Activated CD4-positive, alpha-beta memory T cell treated with anti-CD3 and anti-CD28 coated beads, Interleukin-2, amount 10 ng/mL, durations not matched to agents 7 days and 5 days (primary cell): ENCODE measurements around the gene PLCZ1. TPM values are rescaled to one million over a fixed set of nuclear protein-coding genes. Genes with fewer than 3 reads are reported as not detected.

Source experiments
- CTCF ChIA-PET: fragments of 350-600 bp; sonication (Branson Sonifier 250); formaldehyde crosslinking; loops from one replicate; lab custom pipeline; 2021; ENCODE audit warnings: antibody characterized with exemption, inconsistent platforms; lab: Charles Lee
- POLR2A ChIA-PET: fragments of 350-600 bp; sonication (Branson Sonifier 250); formaldehyde crosslinking; loops from one replicate; lab custom pipeline; 2021; ENCODE audit warnings: antibody characterized with exemption; lab: Charles Lee
- DNase-seq: peaks from one replicate; pipeline ENCODE4 v3.0.0-alpha.2; 2020
- H3K27ac Mint-ChIP-seq: one replicate; pipeline ENCODE4 v1.8.0; 2021; ENCODE audit warnings: mild to moderate bottlenecking, mixed read lengths
- H3K27me3 Mint-ChIP-seq: one replicate; pipeline ENCODE4 v1.8.0; 2021; ENCODE audit warnings: mixed read lengths
- H3K36me3 Mint-ChIP-seq: one replicate; pipeline ENCODE4 v1.8.0; 2021; ENCODE audit warnings: low read depth, mixed read lengths
- H3K4me1 Mint-ChIP-seq: one replicate; pipeline ENCODE4 v1.8.0; 2021; ENCODE audit warnings: mixed read lengths
- H3K4me3 Mint-ChIP-seq: one replicate; pipeline ENCODE4 v1.8.0; 2021; ENCODE audit warnings: mild to moderate bottlenecking, mixed read lengths
- H3K9me3 Mint-ChIP-seq: one replicate; pipeline ENCODE4 v1.8.0; 2021; ENCODE audit warnings: mixed read lengths
- total RNA-seq, 2 experiments: library from RNA; stranded (reverse); gene quantifications; one replicate each; pipeline ENCODE4 v1.2.3, GENCODE V29; 2021

The PLCZ1 gene
- total RNA-seq, 2 experiments from 2014 or later: not detected

GRCh38 chr12:18689771-18690170 lies 48.0 kb downstream of the PLCZ1 start:
- H3K4me1 Mint-ChIP-seq: no peaks in the 10 kb centered on the region
- H3K27me3 Mint-ChIP-seq: no peaks in the 10 kb centered on the region
- no peak overlapping the region for H3K4me3 Mint-ChIP-seq
- ChIA-PET CTCF (no interaction called here), POLR2A (no interaction called here)
- no peaks in the 10 kb centered on the region for H3K36me3 Mint-ChIP-seq
- DNase-seq: no peak
- no peak overlapping the region for H3K27ac Mint-ChIP-seq
- peaks cover 7% of the 10 kb centered on the region for H3K9me3 Mint-ChIP-seq

DNA sequence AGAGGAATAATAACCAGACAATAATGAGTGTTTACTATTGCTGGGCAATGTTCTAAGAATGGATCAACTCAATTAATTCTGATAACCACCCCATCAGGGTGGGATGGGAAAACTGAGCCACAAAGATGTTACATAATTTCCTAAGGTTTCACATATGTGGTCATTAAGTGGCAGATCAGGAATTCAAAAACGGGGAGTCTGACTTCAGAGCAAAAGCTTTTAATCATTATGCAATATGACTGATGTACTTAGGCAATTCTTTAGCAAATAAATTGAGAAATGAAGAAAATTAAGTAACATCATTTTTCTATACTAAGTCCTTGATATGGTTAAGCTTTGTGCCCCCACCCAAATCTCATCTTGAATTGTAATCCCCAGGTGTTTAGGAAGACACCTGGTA lies 53.4 kb downstream of the PLCZ1 start:
- no peak for DNase-seq
- ChIA-PET CTCF (no interaction called here), POLR2A (no interaction called here)
- H3K27ac Mint-ChIP-seq: no peak overlapping the region
- H3K4me1 Mint-ChIP-seq: no peaks in the 10 kb centered on the region
- H3K4me3 Mint-ChIP-seq: no peak overlapping the region
- H3K27me3 Mint-ChIP-seq: no peaks in the 10 kb centered on the region
- H3K9me3 Mint-ChIP-seq: no peaks in the 10 kb centered on the region
- no peaks in the 10 kb centered on the region for H3K36me3 Mint-ChIP-seq

DNA sequence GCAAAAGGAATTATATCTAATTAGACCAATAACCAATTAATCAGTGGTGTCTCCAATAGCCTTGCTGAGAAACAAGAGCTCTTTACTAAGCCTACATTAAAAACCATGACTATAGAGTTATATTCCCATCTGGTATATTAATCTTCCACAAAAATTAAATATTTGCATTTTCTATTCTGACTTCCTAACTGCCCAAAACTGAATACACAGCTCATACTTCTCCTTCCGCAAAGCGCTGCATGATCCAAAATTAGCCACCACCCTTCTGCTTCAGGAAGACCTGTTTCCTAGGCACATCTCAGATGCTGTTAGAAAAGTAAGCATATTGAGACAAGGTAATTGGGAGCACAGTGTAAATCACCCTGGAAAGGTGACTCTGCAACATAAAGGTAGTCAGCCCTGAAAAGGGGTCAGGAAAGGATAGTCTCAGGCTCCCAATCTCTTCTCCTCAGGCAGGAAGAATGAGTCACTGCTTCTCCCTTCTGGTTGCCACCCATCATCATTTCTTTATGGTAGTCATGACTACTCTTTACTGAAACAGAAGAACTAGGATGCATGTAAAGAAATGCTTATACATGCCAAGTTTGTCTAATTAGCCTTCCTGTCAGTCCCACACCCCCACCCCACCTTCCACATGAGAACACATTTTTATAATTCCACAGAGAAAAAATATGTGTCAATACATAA lies 54.3 kb downstream of the PLCZ1 start:
- H3K9me3 Mint-ChIP-seq: no peaks in the 10 kb centered on the region
- POLR2A ChIA-PET: no interaction called here
- DNase-seq: no peak
- H3K36me3 Mint-ChIP-seq: no peaks in the 10 kb centered on the region
- no peak overlapping the region for H3K27ac Mint-ChIP-seq
- CTCF ChIA-PET: no interaction called here
- H3K4me1 Mint-ChIP-seq: no peaks in the 10 kb centered on the region
- no peak overlapping the region for H3K4me3 Mint-ChIP-seq
- H3K27me3 Mint-ChIP-seq: no peaks in the 10 kb centered on the region

GRCh38 chr12:18681818-18682217 lies 56.0 kb downstream of the PLCZ1 start:
- no peaks in the 10 kb centered on the region for H3K27me3 Mint-ChIP-seq
- no peaks in the 10 kb centered on the region for H3K4me1 Mint-ChIP-seq
- CTCF ChIA-PET: no interaction called here
- DNase-seq: no peak
- POLR2A ChIA-PET: no interaction called here
- H3K9me3 Mint-ChIP-seq: no peaks in the 10 kb centered on the region
- H3K27ac Mint-ChIP-seq: no peak overlapping the region
- H3K4me3 Mint-ChIP-seq: no peak overlapping the region
- H3K36me3 Mint-ChIP-seq: no peaks in the 10 kb centered on the region

GRCh38 chr12:18676996-18677588 lies 60.7 kb downstream of the PLCZ1 start:
- DNase-seq: no peak
- H3K4me3 Mint-ChIP-seq: no peak overlapping the region
- ChIA-PET POLR2A (no interaction called here), CTCF (no interaction called here)
- H3K36me3 Mint-ChIP-seq: no peaks in the 10 kb centered on the region
- no peaks in the 10 kb centered on the region for H3K27me3 Mint-ChIP-seq
- peaks cover 2% of the 10 kb centered on the region for H3K9me3 Mint-ChIP-seq
- no peaks in the 10 kb centered on the region for H3K4me1 Mint-ChIP-seq
- no peak overlapping the region for H3K27ac Mint-ChIP-seq

- Mint-ChIP-seq H3K36me3 (no peaks in the 10 kb centered on the region), H3K4me3 (no peak overlapping the region), H3K27ac (no peak overlapping the region), H3K27me3 (no peaks in the 10 kb centered on the region), H3K4me1 (no peaks in the 10 kb centered on the region), H3K9me3 (peaks cover 2% of the 10 kb centered on the region)
- ChIA-PET CTCF (no interaction called here), POLR2A (no interaction called here)
- no peak for DNase-seq
Observed at GRCh38 chr12:18676141-18676540, 61.7 kb downstream of the PLCZ1 start.

GRCh38 chr12:18658829-18659228 lies 79.0 kb downstream of the PLCZ1 start:
- H3K27ac Mint-ChIP-seq: no peak overlapping the region

DNA sequence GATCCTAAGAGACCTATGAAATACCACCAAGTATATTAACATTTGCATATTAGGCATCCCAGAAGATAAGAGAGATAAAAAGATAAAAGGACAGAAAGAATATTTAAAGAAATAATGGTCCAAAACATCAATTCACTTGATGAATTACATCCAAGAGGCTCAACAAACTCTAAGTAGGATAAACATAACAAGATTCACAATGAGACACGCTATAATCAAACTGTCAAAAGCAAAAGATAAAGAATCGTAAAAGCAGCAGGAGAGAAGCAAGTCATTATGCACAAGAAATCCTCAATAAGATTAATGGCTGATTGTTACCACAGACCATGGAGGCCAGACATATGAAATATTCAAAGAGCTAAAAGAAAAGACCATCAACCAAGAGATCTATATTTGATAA lies 79.6 kb downstream of the PLCZ1 start:
- POLR2A ChIA-PET: no interaction called here
- CTCF ChIA-PET: no interaction called here
- peaks cover 8% of the 10 kb centered on the region for H3K9me3 Mint-ChIP-seq
- no peaks in the 10 kb centered on the region for H3K36me3 Mint-ChIP-seq
- no peak overlapping the region for H3K4me3 Mint-ChIP-seq
- no peaks in the 10 kb centered on the region for H3K4me1 Mint-ChIP-seq
- no peaks in the 10 kb centered on the region for H3K27me3 Mint-ChIP-seq
- no peak for DNase-seq
- H3K27ac Mint-ChIP-seq: no peak overlapping the region

More at GRCh38 chr12:18658829-18659228, 79.0 kb downstream of the PLCZ1 start:
- CTCF ChIA-PET: interaction anchor here (0.6 kb wide), 1 partner anchor 498 kb away, joined by 3 read pairs; no protein-coding TSS in a partner anchor
- H3K4me3 Mint-ChIP-seq: no peak overlapping the region
- POLR2A ChIA-PET: no interaction called here
- peaks cover 9% of the 10 kb centered on the region for H3K9me3 Mint-ChIP-seq
- DNase-seq: no peak
- no peaks in the 10 kb centered on the region for H3K27me3 Mint-ChIP-seq
- H3K36me3 Mint-ChIP-seq: no peaks in the 10 kb centered on the region
- H3K4me1 Mint-ChIP-seq: no peaks in the 10 kb centered on the region

GRCh38 chr12:18655351-18655750 lies 82.5 kb downstream of the PLCZ1 start:
- Mint-ChIP-seq H3K36me3 (no peaks in the 10 kb centered on the region), H3K4me3 (no peak overlapping the region)

GRCh38 chr12:18653465-18653864 lies 84.3 kb downstream of the PLCZ1 start:
- H3K27me3 Mint-ChIP-seq: no peaks in the 10 kb centered on the region
- H3K36me3 Mint-ChIP-seq: no peaks in the 10 kb centered on the region
- DNase-seq: no peak
- CTCF ChIA-PET: no interaction called here
- POLR2A ChIA-PET: no interaction called here
- H3K9me3 Mint-ChIP-seq: peaks cover 5% of the 10 kb centered on the region
- H3K27ac Mint-ChIP-seq: no peak overlapping the region
- H3K4me1 Mint-ChIP-seq: no peaks in the 10 kb centered on the region
- H3K4me3 Mint-ChIP-seq: no peak overlapping the region

More at GRCh38 chr12:18655351-18655750, 82.5 kb downstream of the PLCZ1 start:
- CTCF ChIA-PET: no interaction called here
- POLR2A ChIA-PET: no interaction called here
- H3K4me1 Mint-ChIP-seq: no peaks in the 10 kb centered on the region
- DNase-seq: no peak
- peaks cover 5% of the 10 kb centered on the region for H3K9me3 Mint-ChIP-seq
- no peaks in the 10 kb centered on the region for H3K27me3 Mint-ChIP-seq
- no peak overlapping the region for H3K27ac Mint-ChIP-seq

GRCh38 chr12:18652596-18652995 lies 85.2 kb downstream of the PLCZ1 start:
- ChIA-PET POLR2A (no interaction called here), CTCF (no interaction called here)
- H3K27ac Mint-ChIP-seq: no peak overlapping the region
- no peaks in the 10 kb centered on the region for H3K27me3 Mint-ChIP-seq
- H3K9me3 Mint-ChIP-seq: peaks cover 5% of the 10 kb centered on the region
- no peaks in the 10 kb centered on the region for H3K36me3 Mint-ChIP-seq
- DNase-seq: no peak
- no peaks in the 10 kb centered on the region for H3K4me1 Mint-ChIP-seq
- H3K4me3 Mint-ChIP-seq: no peak overlapping the region

DNA sequence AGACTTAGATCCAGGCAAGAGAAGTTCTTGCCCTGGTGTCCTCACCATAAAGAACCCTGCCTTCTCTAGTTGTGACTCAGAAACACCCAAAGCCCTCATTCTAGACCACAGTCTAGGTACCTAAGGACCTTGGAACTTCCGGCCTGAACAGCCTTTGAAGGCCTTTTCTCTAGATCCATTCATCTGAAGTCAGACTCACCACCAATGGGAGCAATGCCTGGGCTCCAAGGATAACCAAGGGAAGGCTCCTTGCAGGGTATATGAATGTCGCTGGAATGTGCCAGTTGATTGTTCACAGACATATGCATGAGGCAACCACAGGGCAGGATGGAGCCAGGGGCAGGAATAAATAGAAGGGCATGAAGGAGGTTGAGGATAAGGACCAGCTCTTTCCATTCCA lies 86.3 kb downstream of the PLCZ1 start:
- Mint-ChIP-seq H3K27ac (no peak overlapping the region), H3K27me3 (no peaks in the 10 kb centered on the region), H3K9me3 (peaks cover 4% of the 10 kb centered on the region), H3K4me1 (no peaks in the 10 kb centered on the region), H3K36me3 (no peaks in the 10 kb centered on the region), H3K4me3 (no peak overlapping the region)
- no peak for DNase-seq
- ChIA-PET POLR2A (no interaction called here), CTCF (no interaction called here)

DNA sequence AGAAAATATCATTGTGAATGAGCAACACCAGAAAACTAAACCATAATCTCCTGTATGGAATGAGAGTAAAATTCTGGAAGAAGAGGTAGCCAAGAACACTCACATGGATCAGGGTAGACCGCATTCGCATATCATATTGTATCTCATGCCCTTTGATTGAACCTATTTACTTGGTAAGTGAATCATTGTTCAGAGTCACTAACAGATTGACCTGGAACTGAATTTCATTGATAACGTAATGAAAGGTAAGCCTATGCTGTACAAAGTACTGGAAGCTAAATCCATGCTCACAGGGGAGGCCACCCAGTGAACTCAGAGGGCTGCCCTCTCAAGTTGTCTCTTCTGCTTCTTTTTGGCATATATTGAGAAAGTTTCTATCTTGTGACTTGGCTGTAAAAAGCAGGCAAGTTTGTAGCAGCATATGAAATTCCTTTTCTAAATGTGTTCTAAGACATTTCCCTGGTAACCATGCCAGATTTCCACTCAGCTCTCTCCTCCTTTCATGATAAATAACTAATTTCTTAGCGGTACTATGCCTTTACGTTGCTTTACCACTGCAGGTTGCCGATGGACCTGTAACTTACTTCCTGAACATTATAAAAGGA lies 91.4 kb downstream of the PLCZ1 start:
- ChIA-PET POLR2A (no interaction called here), CTCF (no interaction called here)
- no peak overlapping the region for H3K27ac Mint-ChIP-seq
- H3K4me1 Mint-ChIP-seq: no peaks in the 10 kb centered on the region
- H3K36me3 Mint-ChIP-seq: no peaks in the 10 kb centered on the region
- no peak for DNase-seq
- H3K27me3 Mint-ChIP-seq: no peaks in the 10 kb centered on the region
- no peak overlapping the region for H3K4me3 Mint-ChIP-seq
- no peaks in the 10 kb centered on the region for H3K9me3 Mint-ChIP-seq

DNA sequence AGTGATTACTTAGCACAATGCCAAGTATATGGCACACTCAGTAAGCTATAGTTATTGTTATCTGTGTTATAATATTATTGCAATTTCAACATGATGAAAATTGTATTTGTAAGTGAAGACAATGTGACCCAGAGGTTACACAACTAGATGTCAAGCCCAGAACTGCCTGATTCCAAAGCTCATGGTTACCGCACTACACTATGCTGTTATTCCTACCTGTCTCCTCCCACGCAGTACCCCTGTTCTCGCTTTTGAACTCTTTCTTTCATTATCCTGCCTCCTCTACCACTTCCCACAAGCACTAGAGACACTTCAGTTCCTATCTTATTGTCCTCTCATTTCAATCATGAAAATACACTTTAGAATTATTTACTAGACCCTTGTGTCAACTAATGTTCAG lies 93.2 kb downstream of the PLCZ1 start:
- ChIA-PET CTCF (no interaction called here), POLR2A (no interaction called here)
- no peak for DNase-seq

More for the DNA sequence above, 93.2 kb downstream of the PLCZ1 start:
- H3K27ac Mint-ChIP-seq: no peak overlapping the region
- H3K9me3 Mint-ChIP-seq: no peaks in the 10 kb centered on the region
- no peaks in the 10 kb centered on the region for H3K27me3 Mint-ChIP-seq
- no peak overlapping the region for H3K4me3 Mint-ChIP-seq
- no peaks in the 10 kb centered on the region for H3K36me3 Mint-ChIP-seq
- no peaks in the 10 kb centered on the region for H3K4me1 Mint-ChIP-seq
